Hematopoietic multipotent progenitor cell treated with erythropoietin and hydrocortisone succinate and interleukin-3 and kit ligand, for 4 days (in vitro differentiated cells): ENCODE data around the gene AKAP6.

Experiments
- DNase-seq: peaks from one replicate; pipeline ENCODE4 v3.0.0-alpha.2; 2015

The AKAP6 gene, protein sequence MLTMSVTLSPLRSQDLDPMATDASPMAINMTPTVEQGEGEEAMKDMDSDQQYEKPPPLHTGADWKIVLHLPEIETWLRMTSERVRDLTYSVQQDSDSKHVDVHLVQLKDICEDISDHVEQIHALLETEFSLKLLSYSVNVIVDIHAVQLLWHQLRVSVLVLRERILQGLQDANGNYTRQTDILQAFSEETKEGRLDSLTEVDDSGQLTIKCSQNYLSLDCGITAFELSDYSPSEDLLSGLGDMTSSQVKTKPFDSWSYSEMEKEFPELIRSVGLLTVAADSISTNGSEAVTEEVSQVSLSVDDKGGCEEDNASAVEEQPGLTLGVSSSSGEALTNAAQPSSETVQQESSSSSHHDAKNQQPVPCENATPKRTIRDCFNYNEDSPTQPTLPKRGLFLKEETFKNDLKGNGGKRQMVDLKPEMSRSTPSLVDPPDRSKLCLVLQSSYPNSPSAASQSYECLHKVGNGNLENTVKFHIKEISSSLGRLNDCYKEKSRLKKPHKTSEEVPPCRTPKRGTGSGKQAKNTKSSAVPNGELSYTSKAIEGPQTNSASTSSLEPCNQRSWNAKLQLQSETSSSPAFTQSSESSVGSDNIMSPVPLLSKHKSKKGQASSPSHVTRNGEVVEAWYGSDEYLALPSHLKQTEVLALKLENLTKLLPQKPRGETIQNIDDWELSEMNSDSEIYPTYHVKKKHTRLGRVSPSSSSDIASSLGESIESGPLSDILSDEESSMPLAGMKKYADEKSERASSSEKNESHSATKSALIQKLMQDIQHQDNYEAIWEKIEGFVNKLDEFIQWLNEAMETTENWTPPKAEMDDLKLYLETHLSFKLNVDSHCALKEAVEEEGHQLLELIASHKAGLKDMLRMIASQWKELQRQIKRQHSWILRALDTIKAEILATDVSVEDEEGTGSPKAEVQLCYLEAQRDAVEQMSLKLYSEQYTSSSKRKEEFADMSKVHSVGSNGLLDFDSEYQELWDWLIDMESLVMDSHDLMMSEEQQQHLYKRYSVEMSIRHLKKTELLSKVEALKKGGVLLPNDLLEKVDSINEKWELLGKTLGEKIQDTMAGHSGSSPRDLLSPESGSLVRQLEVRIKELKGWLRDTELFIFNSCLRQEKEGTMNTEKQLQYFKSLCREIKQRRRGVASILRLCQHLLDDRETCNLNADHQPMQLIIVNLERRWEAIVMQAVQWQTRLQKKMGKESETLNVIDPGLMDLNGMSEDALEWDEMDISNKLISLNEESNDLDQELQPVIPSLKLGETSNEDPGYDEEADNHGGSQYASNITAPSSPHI (N-terminal part only)

DNA sequence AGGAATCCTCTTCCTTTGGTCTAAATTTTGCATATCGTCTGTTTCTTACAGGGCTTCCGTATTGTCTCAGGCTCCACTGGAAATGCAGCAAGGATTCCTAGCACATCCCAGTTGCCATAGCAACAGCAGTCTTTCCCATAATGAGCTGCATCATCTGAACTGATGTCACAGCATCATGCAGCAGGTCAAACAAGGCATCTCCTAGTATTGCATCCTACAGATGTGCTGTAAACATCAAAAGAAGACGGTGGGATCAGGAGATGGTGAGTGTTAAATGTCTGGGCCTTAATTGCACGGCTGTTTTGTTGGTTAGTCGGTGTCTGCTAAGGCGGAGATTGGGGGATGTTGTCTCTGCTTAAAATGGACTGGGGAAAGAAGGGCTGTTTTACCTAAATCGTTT, at the start of gene AKAP6:
Gene AKAP6 (plus strand): TSS at position 153 of the 400 bp plus-strand sequence. CDS start 104,196 bp downstream, outside the sequence.
- DNase-seq: no peak

DNA sequence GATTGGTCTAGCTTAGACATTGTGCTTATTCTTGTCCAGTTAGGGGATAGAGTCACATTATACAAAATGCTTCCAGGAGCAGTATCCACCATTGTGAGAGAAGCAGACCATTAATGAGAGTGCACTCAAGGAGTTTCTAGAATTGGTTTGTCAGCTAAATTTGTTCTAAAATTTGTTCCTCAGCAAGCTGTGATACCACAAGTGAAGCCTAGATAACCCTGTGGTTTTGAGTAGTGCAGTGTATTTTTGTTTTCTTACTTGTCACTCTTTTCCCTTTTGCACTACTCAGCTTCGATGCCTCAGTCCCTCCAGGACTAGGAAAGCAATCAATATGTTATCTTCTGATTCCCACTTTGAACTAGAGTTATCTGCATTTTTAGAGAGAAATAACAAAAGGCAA, 42.5 kb upstream of the AKAP6 start:
- peak; percentile 47 for DNase-seq

DNA sequence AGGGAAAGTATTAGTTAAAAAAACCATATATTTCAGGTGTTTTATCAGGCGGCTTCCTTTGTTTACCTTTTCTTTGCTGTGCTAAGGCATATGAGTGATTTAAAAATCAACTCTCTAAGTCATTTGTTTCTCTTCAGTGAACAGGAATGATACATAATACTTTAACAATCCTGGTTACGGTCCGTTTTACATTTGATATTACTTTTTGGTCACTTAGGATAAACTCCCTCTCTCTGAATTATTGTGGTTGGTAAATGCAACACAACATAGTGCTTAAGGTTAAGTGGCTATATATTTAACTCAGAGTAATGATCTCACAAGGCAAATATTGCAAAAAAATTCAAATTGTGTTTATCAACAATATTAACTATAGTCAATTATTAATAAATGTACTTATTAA, 32.7 kb upstream of the AKAP6 start:
- DNase-seq: no peak

- DNase-seq: no peak
These were observed 30.8 kb upstream of the AKAP6 start for GRCh38 chr14:32298346-32298745.

GRCh38 chr14:32300136-32300535, 29.0 kb upstream of the AKAP6 start:
- DNase-seq: no peak

- no peak for DNase-seq
These were observed 25.2 kb upstream of the AKAP6 start for GRCh38 chr14:32303865-32304264.

- no peak for DNase-seq
These were observed 24.8 kb upstream of the AKAP6 start for GRCh38 chr14:32304296-32304695.

DNA sequence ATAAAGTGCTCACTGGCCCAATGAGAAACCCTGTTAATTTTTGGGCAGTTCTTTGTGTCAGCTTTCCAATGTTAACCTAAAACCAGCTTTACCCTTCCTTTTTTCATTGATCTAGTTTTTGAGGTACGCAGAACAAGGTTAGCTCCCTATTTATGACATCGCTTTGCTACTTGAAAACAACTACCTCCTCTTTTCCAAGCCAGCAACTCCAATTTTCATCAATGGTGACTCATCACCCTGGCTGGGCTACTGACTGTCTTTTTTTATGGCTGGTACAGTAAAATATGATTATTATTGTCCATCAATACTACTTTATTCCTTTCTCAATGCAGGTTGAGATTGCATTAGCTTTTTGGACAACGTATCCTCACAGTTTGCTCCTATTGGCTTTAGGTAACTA, 22.5 kb upstream of the AKAP6 start:
- DNase-seq: no peak

- no peak for DNase-seq
These were observed 21.1 kb upstream of the AKAP6 start for GRCh38 chr14:32307881-32308582.

DNA sequence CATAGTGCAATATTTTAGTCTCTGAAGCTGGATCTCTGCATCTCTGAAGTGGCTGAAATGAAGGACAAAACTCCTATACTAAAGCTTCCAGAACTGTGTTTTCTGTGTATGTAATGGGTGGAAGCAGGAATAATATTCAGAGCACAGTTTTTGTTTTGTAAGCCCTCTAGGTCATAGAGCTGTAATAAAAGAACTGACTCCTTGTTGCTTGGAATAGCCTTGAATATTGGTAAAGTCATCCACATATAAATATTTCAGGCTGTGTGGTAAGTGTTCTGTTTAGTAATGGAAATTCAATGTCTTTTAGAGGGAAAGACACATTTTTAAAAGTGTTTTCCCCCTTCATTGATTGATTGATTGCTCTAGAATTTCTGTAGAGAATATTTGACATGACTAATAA, 18.2 kb upstream of the AKAP6 start:
- no peak for DNase-seq

DNA sequence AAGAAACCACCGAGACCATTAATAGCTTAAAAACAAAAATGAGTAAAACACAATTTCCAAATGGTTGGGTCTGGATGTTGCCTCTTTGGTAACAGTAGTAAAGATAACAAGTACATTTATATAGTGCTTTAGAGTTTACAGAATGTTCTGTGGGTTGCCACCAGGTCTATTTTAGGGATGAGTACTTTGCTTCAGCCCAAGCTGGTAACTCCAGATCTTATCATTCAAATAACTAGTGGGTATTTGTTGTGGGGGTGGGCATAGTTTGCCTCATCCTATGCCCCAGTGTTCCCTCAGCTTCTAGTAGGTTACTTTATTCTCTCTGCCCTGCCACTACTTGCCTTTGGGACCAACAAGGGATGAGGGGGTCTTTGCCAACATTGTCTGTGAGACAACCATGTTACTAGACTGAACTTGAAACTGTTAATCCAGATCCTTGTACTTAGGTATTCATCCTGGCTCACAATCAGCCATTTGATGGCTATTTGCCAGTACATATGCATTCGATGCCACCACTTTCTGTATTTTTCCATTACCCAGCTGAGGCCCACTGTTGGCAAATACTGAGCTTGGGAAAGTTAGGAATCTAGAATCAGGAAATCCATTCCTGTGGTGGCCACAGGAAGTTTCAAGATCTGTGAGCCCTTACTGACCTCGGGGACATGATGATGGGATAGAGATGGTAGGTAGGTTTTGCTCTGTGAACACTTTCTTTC, 17.6 kb upstream of the AKAP6 start:
- DNase-seq: no peak

GRCh38 chr14:32312010-32312331, 17.1 kb upstream of the AKAP6 start:
- DNase-seq: no peak

GRCh38 chr14:32313844-32314376, 15.2 kb upstream of the AKAP6 start:
- no peak for DNase-seq

DNA sequence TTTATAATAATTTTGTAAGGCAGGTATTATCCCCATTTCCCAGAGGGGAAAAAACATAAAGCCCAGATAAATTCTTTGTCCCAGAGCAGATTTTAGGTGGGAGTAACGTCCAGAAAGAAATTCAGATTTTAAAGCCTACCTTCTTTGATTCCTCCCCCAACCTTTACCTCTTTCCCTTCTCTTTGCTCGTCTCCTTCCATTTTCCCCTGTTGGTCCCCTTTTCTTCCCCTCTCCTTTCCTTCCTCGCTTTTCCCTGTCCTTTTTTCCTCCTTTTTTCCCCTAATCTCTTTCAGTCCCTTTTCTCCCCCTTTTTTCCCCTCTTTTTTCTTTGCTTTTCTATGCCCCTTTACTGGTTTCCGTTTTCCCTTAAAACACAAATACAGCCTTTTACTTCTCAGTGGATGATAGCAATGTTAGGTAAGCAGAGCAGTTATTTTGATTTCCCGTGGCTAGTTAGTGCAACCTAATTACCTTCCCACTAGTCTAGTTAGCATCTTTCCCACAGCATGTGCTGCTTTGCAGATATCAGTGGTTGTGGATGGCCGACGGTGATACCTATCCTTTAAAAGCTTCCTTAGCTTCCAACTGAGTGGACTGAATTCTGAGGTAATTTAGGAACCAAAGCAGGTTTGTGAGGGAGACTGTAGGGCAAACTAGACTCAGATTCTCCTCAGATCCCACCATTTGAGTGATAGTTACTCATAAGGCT, 10.9 kb upstream of the AKAP6 start:
- DNase-seq: no peak

GRCh38 chr14:32319368-32320049, 9.6 kb upstream of the AKAP6 start:
- no peak for DNase-seq

DNA sequence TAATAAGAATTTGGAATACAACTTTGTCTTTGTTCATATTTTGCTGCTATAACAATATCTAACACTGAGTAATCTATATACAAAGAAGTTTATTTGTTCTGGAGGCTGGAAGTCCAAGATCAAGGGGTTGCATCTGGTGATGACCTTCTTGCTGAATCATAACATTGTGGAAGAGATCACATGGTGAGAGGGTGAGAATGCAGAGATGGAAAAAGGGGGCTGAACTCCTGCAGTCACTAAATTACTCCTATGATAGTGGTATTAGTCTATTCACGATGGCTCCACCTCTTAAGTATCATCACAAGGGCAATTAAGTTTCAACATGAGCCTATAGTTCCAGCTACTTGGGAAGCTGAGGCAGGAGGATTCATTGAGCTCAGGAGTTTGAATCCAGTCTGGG, 4.5 kb upstream of the AKAP6 start:
- DNase-seq: no peak

- DNase-seq: peak; percentile 58
These were observed 1.7 kb upstream of the AKAP6 start for GRCh38 chr14:32327255-32327961.

- no peak for DNase-seq
These were observed 690 bp downstream of the AKAP6 start for GRCh38 chr14:32329690-32330285.
